CD8-positive, alpha-beta memory T cell (primary cell): ENCODE data around the gene MBOAT7. TPM values are rescaled to one million over a fixed set of nuclear protein-coding genes. Genes with fewer than 3 reads are reported as not detected.
"Not testable (repeated sequence)": the region's sequence is repeated elsewhere in the genome, so short reads cannot be mapped to it uniquely, and the experiment has no call there.

Experiments
- CTCF ChIA-PET: fragments of 350-600 bp; sonication (Branson Sonifier 250); formaldehyde crosslinking; loops from one replicate; lab custom pipeline; 2021; ENCODE audit warnings: antibody characterized with exemption; lab: Charles Lee
- POLR2A ChIA-PET: fragments of 350-600 bp; sonication (Branson Sonifier 250); formaldehyde crosslinking; loops from one replicate; lab custom pipeline; 2021; ENCODE audit warnings: antibody characterized with exemption; lab: Charles Lee
- DNase-seq, 5 donors: peaks; one replicate each; pipeline versions ENCODE4 v3.0.0 to v3.0.0-alpha.2; 2020 to 2022; ENCODE audit warnings: mixed read lengths in 1 of 5
- H3K27ac ChIP-seq: one replicate; pipeline ENCODE4 v1.7.0; 2013; ENCODE audit warnings: low read depth, mild to moderate bottlenecking, low read length, moderate library complexity
- H3K27me3 ChIP-seq: 2 replicates; pipeline ENCODE4 v1.7.0; 2013; ENCODE audit warnings: low read length, mild to moderate bottlenecking; ENCODE audit not compliant: insufficient read depth, poor library complexity, severe bottlenecking
- H3K36me3 ChIP-seq: 2 replicates; pipeline ENCODE4 v1.7.0; 2013; ENCODE audit warnings: mild to moderate bottlenecking, low read length, moderate library complexity; ENCODE audit not compliant: insufficient read depth
- H3K4me1 ChIP-seq: 2 replicates; pipeline ENCODE4 v1.7.0; 2013; ENCODE audit warnings: mild to moderate bottlenecking, low read length, moderate library complexity; ENCODE audit not compliant: insufficient read depth
- H3K4me3 ChIP-seq: 2 replicates; pipeline ENCODE4 v1.7.0; 2013; ENCODE audit warnings: mild to moderate bottlenecking, low read length
- H3K9me3 ChIP-seq: 2 replicates; pipeline ENCODE4 v1.7.0; 2013; ENCODE audit warnings: mild to moderate bottlenecking, low read length
- H3K27ac Mint-ChIP-seq, 8 donors: one replicate each; pipeline ENCODE4 v1.8.0; 2020 to 2021; ENCODE audit warnings: mixed read lengths in 8 of 8, mild to moderate bottlenecking in 6 of 8, inconsistent platforms in 3 of 8, moderate library complexity in 3 of 8
- H3K27me3 Mint-ChIP-seq, 2 donors: one replicate each; pipeline ENCODE4 v1.8.0; 2020 to 2021; ENCODE audit warnings: mixed read lengths in 2 of 2, mild to moderate bottlenecking in 1 of 2, moderate library complexity in 1 of 2
- H3K36me3 Mint-ChIP-seq, 3 donors: one replicate each; pipeline ENCODE4 v1.8.0; 2020 to 2021; ENCODE audit warnings: mixed read lengths in 3 of 3, inconsistent platforms in 1 of 3, mild to moderate bottlenecking in 1 of 3
- H3K4me1 Mint-ChIP-seq, 3 donors: one replicate each; pipeline ENCODE4 v1.8.0; 2020 to 2021; ENCODE audit warnings: mixed read lengths in 3 of 3, inconsistent platforms in 1 of 3, mild to moderate bottlenecking in 1 of 3
- H3K4me3 Mint-ChIP-seq, 7 donors: one replicate each; pipeline ENCODE4 v1.8.0; 2020 to 2021; ENCODE audit warnings: mixed read lengths in 7 of 7, mild to moderate bottlenecking in 6 of 7, moderate library complexity in 4 of 7, inconsistent platforms in 2 of 7
- H3K9me3 Mint-ChIP-seq, 5 donors: one replicate each; pipeline ENCODE4 v1.8.0; 2020 to 2022; ENCODE audit warnings: mixed read lengths in 5 of 5, mild to moderate bottlenecking in 3 of 5, moderate library complexity in 2 of 5, inconsistent platforms in 1 of 5
- polyA plus RNA-seq: library from polyadenylated mRNA; unstranded; fragments of 300-500 nt; fragmentation: Illumina TruSeq; gene quantifications from one replicate; pipeline ENCODE4 v1.2.3, GENCODE V29; 2021
- total RNA-seq, 2 experiments: library from RNA; stranded (reverse); gene quantifications; one replicate each; pipeline ENCODE4 v1.2.3, GENCODE V29; 2021

The MBOAT7 gene
- total and polyA plus RNA-seq, 3 experiments from 2014 or later, result 21.9 to 114 (median 98.7) TPM

GRCh38 chr19:54207983-54208783 lies 18.8 kb upstream of the MBOAT7 start:
- Histone ChIP-seq H3K27me3 (no peaks in the 10 kb centered on the region), H3K4me3 (no peak overlapping the region), H3K4me1 (peaks cover 80% of the 10 kb centered on the region), H3K9me3 (no peaks in the 10 kb centered on the region), H3K27ac (peak overlapping the region; percentile 57), H3K36me3 (peaks cover 43% of the 10 kb centered on the region)
- ChIA-PET CTCF (interaction anchor here (1.2 kb wide), 1 partner anchor 35 kb away, joined by 4 read pairs; the partner anchor contains the start of gene TMC4), POLR2A (interaction anchor here (1.1 kb wide), 1 partner anchor 71 kb away, joined by 3 read pairs; the partner anchor contains the start of gene CNOT3)
- Mint-ChIP-seq H3K27ac (peak overlapping the region; percentile 34 to 94 (median 69)), H3K9me3 (no peaks in the 10 kb centered on the region), H3K27me3 (no peaks in the 10 kb centered on the region), H3K36me3 (peaks cover 0 to 58% (median 6%) of the 10 kb centered on the region in 3 donors), H3K4me3 (peak overlapping the region; percentile 0 to 63 (median 32)), H3K4me1 (peaks cover 58 to 83% (median 70%) of the 10 kb centered on the region in 3 donors)
- DNase-seq, result peak in 1 of 5 donors; percentile 42

GRCh38 chr19:54207676-54207982 lies 18.2 kb upstream of the MBOAT7 start:
- DNase-seq, result no peak
- peaks cover 64 to 89% (median 75%) of the 10 kb centered on the region in 3 donors for H3K4me1 Mint-ChIP-seq
- POLR2A ChIA-PET, result no interaction called here
- no peaks in the 10 kb centered on the region for H3K27me3 ChIP-seq
- peak overlapping the region in 3 of 7 donors; percentile 3 to 56 (median 28) for H3K4me3 Mint-ChIP-seq
- H3K27me3 Mint-ChIP-seq, result no peaks in the 10 kb centered on the region
- CTCF ChIA-PET, result interaction anchor here (1.2 to 2.1 kb wide), 2 partner anchors 19 to 35 kb away, joined by 4 to 5 read pairs; partner anchors contain the start of genes MBOAT7 and TMC4
- H3K4me3 ChIP-seq, result no peak overlapping the region
- H3K27ac ChIP-seq, result peak overlapping the region; percentile 14
- H3K4me1 ChIP-seq, result peaks cover 86% of the 10 kb centered on the region
- H3K27ac Mint-ChIP-seq, result peak overlapping the region; percentile 34 to 89 (median 62)
- no peaks in the 10 kb centered on the region for H3K9me3 Mint-ChIP-seq
- no peaks in the 10 kb centered on the region for H3K9me3 ChIP-seq
- peaks cover 49% of the 10 kb centered on the region for H3K36me3 ChIP-seq
- peaks cover 0 to 63% (median 11%) of the 10 kb centered on the region in 3 donors for H3K36me3 Mint-ChIP-seq

- not testable (repeated sequence) for H3K9me3 Mint-ChIP-seq
Observed at GRCh38 chr19:54207193-54207592, 17.8 kb upstream of the MBOAT7 start.

GRCh38 chr19:54206831-54207177 lies 17.4 kb upstream of the MBOAT7 start:
- POLR2A ChIA-PET, result no interaction called here
- no peak overlapping the region for H3K27ac ChIP-seq
- Mint-ChIP-seq H3K27me3 (no peaks in the 10 kb centered on the region), H3K36me3 (peaks cover 0 to 71% (median 15%) of the 10 kb centered on the region in 3 donors), H3K27ac (peak overlapping the region in 3 of 8 donors; percentile 8 to 73 (median 12)), H3K4me3 (peak overlapping the region in 1 of 7 donors; percentile 36), H3K4me1 (peaks cover 72 to 97% (median 84%) of the 10 kb centered on the region in 3 donors), H3K9me3 (no peaks in the 10 kb centered on the region)
- no peaks in the 10 kb centered on the region for H3K27me3 ChIP-seq
- peaks cover 94% of the 10 kb centered on the region for H3K4me1 ChIP-seq
- DNase-seq, result no peak
- H3K4me3 ChIP-seq, result no peak overlapping the region
- CTCF ChIA-PET, result interaction anchor here (1.2 to 2.1 kb wide), 2 partner anchors 15 to 18 kb away, joined by 4 to 5 read pairs; partner anchors contain the start of gene MBOAT7
- H3K9me3 ChIP-seq, result no peaks in the 10 kb centered on the region
- H3K36me3 ChIP-seq, result peaks cover 56% of the 10 kb centered on the region

More at GRCh38 chr19:54207193-54207592, 17.8 kb upstream of the MBOAT7 start:
- DNase-seq, H3K27me3 Mint-ChIP-seq, H3K27ac ChIP-seq, POLR2A ChIA-PET, H3K9me3 ChIP-seq, H3K4me3 Mint-ChIP-seq, H3K4me3 ChIP-seq, H3K27me3 ChIP-seq: not testable (repeated sequence)
- peaks cover 68 to 93% (median 80%) of the 10 kb centered on the region in 3 donors for H3K4me1 Mint-ChIP-seq
- peaks cover 0 to 68% (median 14%) of the 10 kb centered on the region in 3 donors for H3K36me3 Mint-ChIP-seq
- H3K27ac Mint-ChIP-seq, result peak overlapping the region in 3 of 8 donors; percentile 8 to 65 (median 38)
- CTCF ChIA-PET, result interaction anchor here (1.2 to 2.1 kb wide), 3 partner anchors 15 to 34 kb away, joined by 4 to 5 read pairs (median 4); partner anchors contain the start of genes MBOAT7 and TMC4
- peaks cover 53% of the 10 kb centered on the region for H3K36me3 ChIP-seq
- H3K4me1 ChIP-seq, result peaks cover 90% of the 10 kb centered on the region

GRCh38 chr19:54206030-54206830 lies 16.9 kb upstream of the MBOAT7 start:
- Histone ChIP-seq H3K36me3 (peaks cover 56% of the 10 kb centered on the region), H3K27me3 (no peaks in the 10 kb centered on the region), H3K4me1 (peaks cover 97% of the 10 kb centered on the region), H3K4me3 (no peak overlapping the region), H3K27ac (no peak overlapping the region), H3K9me3 (no peaks in the 10 kb centered on the region)
- ChIA-PET POLR2A (no interaction called here), CTCF (interaction anchor here (1.2 to 2.1 kb wide), 2 partner anchors 14 to 17 kb away, joined by 4 to 5 read pairs; partner anchors contain the start of gene MBOAT7)
- Mint-ChIP-seq H3K27me3 (no peaks in the 10 kb centered on the region), H3K4me1 (peaks cover 74 to 100% (median 87%) of the 10 kb centered on the region in 3 donors), H3K27ac (peak overlapping the region in 5 of 8 donors; percentile 50 to 95 (median 54)), H3K36me3 (peaks cover 0 to 76% (median 17%) of the 10 kb centered on the region in 3 donors), H3K4me3 (peak overlapping the region in 1 of 7 donors; percentile 36), H3K9me3 (no peaks in the 10 kb centered on the region)
- DNase-seq, result no peak

- Mint-ChIP-seq H3K27ac (peak overlapping the region in 4 of 8 donors; percentile 42 to 95 (median 70)), H3K4me3 (peak overlapping the region in 4 of 7 donors; percentile 1 to 100 (median 72))
- POLR2A ChIA-PET, result no interaction called here
Observed at GRCh38 chr19:54204767-54205468, 15.5 kb upstream of the MBOAT7 start.

GRCh38 chr19:54203151-54203611 lies 13.8 kb upstream of the MBOAT7 start:
- Histone ChIP-seq H3K27me3 (no peaks in the 10 kb centered on the region), H3K4me1 (peaks cover 75% of the 10 kb centered on the region), H3K36me3 (peaks cover 54% of the 10 kb centered on the region), H3K4me3 (no peak overlapping the region), H3K9me3 (no peaks in the 10 kb centered on the region), H3K27ac (peak overlapping the region; percentile 57)
- Mint-ChIP-seq H3K27me3 (peaks cover 0 to 4% of the 10 kb centered on the region in 2 donors), H3K36me3 (peaks cover 0 to 74% (median 12%) of the 10 kb centered on the region in 3 donors), H3K9me3 (no peaks in the 10 kb centered on the region), H3K27ac (peak overlapping the region in 7 of 8 donors; percentile 55 to 100 (median 95)), H3K4me3 (peak overlapping the region; percentile 34 to 100 (median 99)), H3K4me1 (peaks cover 60 to 84% (median 66%) of the 10 kb centered on the region in 3 donors)
- ChIA-PET CTCF (interaction anchor here (1.2 kb wide), 1 partner anchor 8 kb away, joined by 3 read pairs; no protein-coding TSS in a partner anchor), POLR2A (no interaction called here)
- DNase-seq, result no peak

More at GRCh38 chr19:54204767-54205468, 15.5 kb upstream of the MBOAT7 start:
- H3K36me3 ChIP-seq, result peaks cover 56% of the 10 kb centered on the region
- no peaks in the 10 kb centered on the region for H3K9me3 Mint-ChIP-seq
- H3K36me3 Mint-ChIP-seq, result peaks cover 0 to 83% (median 17%) of the 10 kb centered on the region in 3 donors
- H3K4me1 Mint-ChIP-seq, result peaks cover 69 to 96% (median 81%) of the 10 kb centered on the region in 3 donors
- peaks cover 0 to 4% of the 10 kb centered on the region in 2 donors for H3K27me3 Mint-ChIP-seq
- peaks cover 87% of the 10 kb centered on the region for H3K4me1 ChIP-seq
- H3K27me3 ChIP-seq, result no peaks in the 10 kb centered on the region
- no peak overlapping the region for H3K4me3 ChIP-seq
- no peak for DNase-seq
- peak overlapping the region; percentile 21 for H3K27ac ChIP-seq
- CTCF ChIA-PET, result interaction anchor here (0.9 kb wide), 1 partner anchor 28 kb away, joined by 3 read pairs; no protein-coding TSS in a partner anchor
- no peaks in the 10 kb centered on the region for H3K9me3 ChIP-seq
